GM23248 (cell line): Measurements from ENCODE around the gene LRRC1. TPM values are rescaled to one million over a fixed set of nuclear protein-coding genes. Genes with fewer than 3 reads are reported as not detected.

Experiments used
- DNase-seq: peaks from one replicate; pipeline ENCODE4 v3.0.0-alpha.2; 2015
- H2AFZ ChIP-seq: fragments of 200-600 bp; sonication (generic); 2 replicates; pipeline ENCODE4 v1.6.1; 2016; ENCODE audit warnings: antibody characterized with exemption
- H3F3A ChIP-seq: fragments of 200-600 bp; sonication (generic); 2 replicates; pipeline ENCODE4 v1.6.1; 2016; ENCODE audit warnings: mild to moderate bottlenecking, antibody characterized with exemption, mixed run types; ENCODE audit not compliant: insufficient read depth
- H3K27ac ChIP-seq: fragments of 200-600 bp; sonication (generic); 2 replicates; pipeline ENCODE4 v1.5.1; 2016; ENCODE audit warnings: mild to moderate bottlenecking
- H3K27me3 ChIP-seq: fragments of 200-600 bp; sonication (generic); replicated peaks from 2 replicates; pipeline ENCODE4 v1.6.1; 2016; ENCODE audit warnings: mild to moderate bottlenecking; ENCODE audit not compliant: insufficient read depth
- H3K36me3 ChIP-seq: fragments of 200-600 bp; sonication (generic); 2 replicates; pipeline ENCODE4 v1.6.1; 2016; ENCODE audit warnings: low read depth, mild to moderate bottlenecking
- H3K4me1 ChIP-seq: fragments of 200-600 bp; sonication (generic); 2 replicates; pipeline ENCODE4 v1.6.1; 2016; ENCODE audit warnings: mild to moderate bottlenecking; ENCODE audit not compliant: insufficient read depth
- H3K4me2 ChIP-seq: fragments of 200-600 bp; sonication (generic); one replicate; pipeline ENCODE4 v1.6.1; 2016; ENCODE audit warnings: mild to moderate bottlenecking; ENCODE audit not compliant: unreplicated experiment
- H3K4me3 ChIP-seq: fragments of 200-600 bp; sonication (generic); 2 replicates; pipeline ENCODE4 v1.5.1; 2016; ENCODE audit warnings: mild to moderate bottlenecking
- H3K79me2 ChIP-seq: fragments of 200-600 bp; sonication (generic); 2 replicates; pipeline ENCODE4 v1.6.1; 2016; ENCODE audit warnings: mild to moderate bottlenecking; ENCODE audit not compliant: insufficient read depth
- H3K9ac ChIP-seq: fragments of 200-600 bp; sonication (generic); 2 replicates; pipeline ENCODE4 v1.6.1; 2016; ENCODE audit warnings: mild to moderate bottlenecking
- H3K9me2 ChIP-seq: fragments of 200-600 bp; sonication (generic); 2 replicates; pipeline ENCODE4 v1.6.1; 2016; ENCODE audit warnings: mixed run types, mild to moderate bottlenecking, moderate library complexity; ENCODE audit not compliant: insufficient read depth
- H3K9me3 ChIP-seq: fragments of 200-600 bp; sonication (generic); one replicate; pipeline ENCODE4 v1.6.1; 2017; ENCODE audit warnings: low read depth
- H4K20me1 ChIP-seq: fragments of 200-600 bp; sonication (generic); 2 replicates; pipeline ENCODE4 v1.6.0; 2016; ENCODE audit not compliant: insufficient read depth
- EZH2 ChIP-seq: fragments of 200-600 bp; sonication (generic); IDR thresholded peaks from 2 replicates; pipeline ENCODE4 v1.6.1; 2018; ENCODE audit warnings: antibody characterized with exemption, mild to moderate bottlenecking; ENCODE audit not compliant: insufficient read depth, poor library complexity, severe bottlenecking
- EZH2phosphoT487 ChIP-seq: fragments of 200-600 bp; sonication (generic); IDR thresholded peaks from 2 replicates; pipeline ENCODE4 v1.6.1; 2018; ENCODE audit warnings: antibody characterized with exemption, moderate library complexity, mild to moderate bottlenecking, low read depth; ENCODE audit not compliant: insufficient read depth
- WGBS, 2 experiments: methylation state at CpG; one replicate each; pipeline ENCODE4 v1.1.6; 2015 to 2017; ENCODE audit warnings: low lambda C conversion rate in 2 of 2, low coverage in 1 of 2; ENCODE audit errors: missing lambda C conversion rate in 2 of 2; 5-methylcytosine and 5-hydroxymethylcytosine counted together
- in situ Hi-C: fragments of 300-500 bp; cut with MboI; formaldehyde crosslinking; loops from 2 replicates; pipeline ENCODE4 v1.15.0; 2020
- polyA plus RNA-seq: library from polyadenylated mRNA; unstranded; fragments of >200 nt; fragmentation: Nextera tagmentation; extraction: Ambion mirVana; gene quantifications from 2 replicates; pipeline ENCODE4 v1.2.1, GENCODE V29; 2016
- total RNA-seq: library from RNA; depleted of rRNA; stranded (reverse); fragments of >200 nt; shearing (Covaris generic); gene quantifications from 2 replicates; pipeline ENCODE4 v1.2.3, GENCODE V29; 2014

The LRRC1 gene
- total and polyA plus RNA-seq, 2 experiments from 2014 or later = 3.6 to 5.6 TPM

GRCh38 chr6:53916804-53917463, 122.1 kb downstream of the LRRC1 start:
- DNase-seq = no peak
- no peaks in the 10 kb centered on the region for H3K4me1 ChIP-seq

GRCh38 chr6:53917464-53917842, 122.6 kb downstream of the LRRC1 start:
- H4K20me1 ChIP-seq = no peaks in the 10 kb centered on the region
- no peaks in the 10 kb centered on the region for H3K27me3 ChIP-seq
- H3K4me1 ChIP-seq = no peaks in the 10 kb centered on the region
- no peak overlapping the region for H3K27ac ChIP-seq
- no peak for DNase-seq
- no peaks in the 10 kb centered on the region for H3F3A ChIP-seq
- TF ChIP-seq EZH2phosphoT487 (no peak), EZH2 (no peak)
- no peak overlapping the region for H3K9ac ChIP-seq
- H3K9me2 ChIP-seq = peaks cover 2% of the 10 kb centered on the region; the same call in 1 of the 2 replicates
- no peak overlapping the region for H2AFZ ChIP-seq
- in situ Hi-C loops = no loop called here
- H3K9me3 ChIP-seq = no peaks in the 10 kb centered on the region
- H3K79me2 ChIP-seq = no peaks in the 10 kb centered on the region
- no peaks in the 10 kb centered on the region for H3K36me3 ChIP-seq
- no peak overlapping the region for H3K4me2 ChIP-seq
- WGBS, 2 experiments = 20 to 48% methylated on average over 1 of the region's 1 CpG
- no peak overlapping the region for H3K4me3 ChIP-seq

More at GRCh38 chr6:53916804-53917463, 122.1 kb downstream of the LRRC1 start:
- in situ Hi-C loops = no loop called here
- Histone ChIP-seq H3K4me3 (no peak overlapping the region), H3K36me3 (no peaks in the 10 kb centered on the region), H4K20me1 (no peaks in the 10 kb centered on the region), H2AFZ (no peak overlapping the region), H3F3A (no peaks in the 10 kb centered on the region), H3K4me2 (no peak overlapping the region), H3K27ac (no peak overlapping the region), H3K27me3 (no peaks in the 10 kb centered on the region), H3K79me2 (no peaks in the 10 kb centered on the region), H3K9ac (no peak overlapping the region), H3K9me2 (no peaks in the 10 kb centered on the region), H3K9me3 (no peaks in the 10 kb centered on the region)
- no peak for TF ChIP-seq EZH2phosphoT487
- TF ChIP-seq EZH2 = no peak
- WGBS, 2 experiments = 94 to 95% methylated on average over 3 of the region's 3 CpGs

- H3K9ac ChIP-seq = no peak overlapping the region
- H3K9me3 ChIP-seq = no peaks in the 10 kb centered on the region
- H3F3A ChIP-seq = no peaks in the 10 kb centered on the region
- H3K36me3 ChIP-seq = no peaks in the 10 kb centered on the region
- WGBS, 2 experiments = 97 to 99% methylated on average over 3 of the region's 3 CpGs
- H3K27me3 ChIP-seq = no peaks in the 10 kb centered on the region
- H4K20me1 ChIP-seq = no peaks in the 10 kb centered on the region
- no peak overlapping the region for H3K27ac ChIP-seq
- no peak overlapping the region for H3K4me3 ChIP-seq
- no peaks in the 10 kb centered on the region for H3K79me2 ChIP-seq
- DNase-seq = no peak
- no peak overlapping the region for H2AFZ ChIP-seq
- in situ Hi-C loops = no loop called here
- no peak overlapping the region for H3K4me2 ChIP-seq
- H3K4me1 ChIP-seq = no peaks in the 10 kb centered on the region
- TF ChIP-seq EZH2 = no peak
- no peak for TF ChIP-seq EZH2phosphoT487
- peaks cover 5% of the 10 kb centered on the region; the same call in 1 of the 2 replicates for H3K9me2 ChIP-seq
These were observed 124.2 kb downstream of the LRRC1 start for GRCh38 chr6:53918854-53919510.

- Histone ChIP-seq H3K9me2 (peaks cover 5% of the 10 kb centered on the region; the same call in 1 of the 2 replicates), H4K20me1 (no peaks in the 10 kb centered on the region), H3K27me3 (no peaks in the 10 kb centered on the region), H3K36me3 (no peaks in the 10 kb centered on the region), H3K4me2 (no peak overlapping the region), H3K9ac (no peak overlapping the region), H3F3A (no peaks in the 10 kb centered on the region), H3K9me3 (no peaks in the 10 kb centered on the region), H3K4me3 (no peak overlapping the region), H3K4me1 (no peaks in the 10 kb centered on the region), H2AFZ (no peak overlapping the region), H3K79me2 (no peaks in the 10 kb centered on the region), H3K27ac (no peak overlapping the region)
- in situ Hi-C loops = no loop called here
- 58 to 62% methylated on average over 2 of the region's 2 CpGs for WGBS, 2 experiments
- DNase-seq = no peak
- TF ChIP-seq EZH2phosphoT487 (no peak), EZH2 (no peak)
These were observed 125.1 kb downstream of the LRRC1 start for GRCh38 chr6:53919881-53920360.
